T1000 (cell line): ENCODE data around the gene MINDY4.

Experiments used
- DNase-seq: peaks from one replicate; lab custom pipeline; 2025; ENCODE audit warnings: mixed read lengths; lab: John Stamatoyannopoulos, UW

MINDY4 gene

DNA sequence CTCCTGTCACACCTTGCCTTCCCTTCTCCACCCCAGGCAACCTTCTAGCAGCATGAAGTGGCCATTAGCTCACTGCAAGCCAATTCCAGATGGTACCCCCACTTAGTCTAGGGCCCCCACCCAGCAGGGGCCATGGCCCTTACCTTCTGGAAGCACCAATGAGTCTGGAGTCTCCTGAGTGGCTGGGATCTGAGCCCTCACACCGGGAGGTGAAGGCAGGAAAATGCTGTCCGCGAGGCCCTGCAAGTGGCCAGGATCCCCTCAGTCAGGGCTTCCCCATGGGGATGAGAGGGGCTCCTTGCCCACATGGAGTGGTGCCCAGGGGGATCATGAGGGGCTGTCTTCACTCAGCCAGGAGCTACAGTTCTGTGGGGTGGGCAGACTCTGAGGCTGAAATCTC is 145.0 kb downstream of the MINDY4 start:
- no peak for DNase-seq

DNA sequence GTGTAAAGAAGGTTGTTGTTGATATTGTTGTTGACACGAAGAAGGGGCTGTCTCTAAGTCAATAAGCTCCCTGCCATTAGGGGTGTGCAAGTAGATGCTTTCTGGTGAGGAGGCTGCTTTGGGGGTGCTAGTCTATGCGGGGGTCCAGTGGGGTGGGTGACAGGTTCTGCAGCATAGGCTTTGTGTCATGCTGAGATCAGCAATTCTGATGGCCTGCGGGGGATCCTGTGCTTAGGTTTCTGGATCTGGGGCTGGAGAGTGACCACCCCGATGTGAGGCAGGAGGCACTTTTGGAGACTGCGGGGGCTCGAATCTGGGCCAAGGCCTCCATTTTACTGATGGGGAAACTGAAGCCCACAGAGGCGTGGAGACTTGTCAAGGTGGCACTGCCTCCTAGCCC is 145.6 kb downstream of the MINDY4 start:
- DNase-seq = no peak

DNA sequence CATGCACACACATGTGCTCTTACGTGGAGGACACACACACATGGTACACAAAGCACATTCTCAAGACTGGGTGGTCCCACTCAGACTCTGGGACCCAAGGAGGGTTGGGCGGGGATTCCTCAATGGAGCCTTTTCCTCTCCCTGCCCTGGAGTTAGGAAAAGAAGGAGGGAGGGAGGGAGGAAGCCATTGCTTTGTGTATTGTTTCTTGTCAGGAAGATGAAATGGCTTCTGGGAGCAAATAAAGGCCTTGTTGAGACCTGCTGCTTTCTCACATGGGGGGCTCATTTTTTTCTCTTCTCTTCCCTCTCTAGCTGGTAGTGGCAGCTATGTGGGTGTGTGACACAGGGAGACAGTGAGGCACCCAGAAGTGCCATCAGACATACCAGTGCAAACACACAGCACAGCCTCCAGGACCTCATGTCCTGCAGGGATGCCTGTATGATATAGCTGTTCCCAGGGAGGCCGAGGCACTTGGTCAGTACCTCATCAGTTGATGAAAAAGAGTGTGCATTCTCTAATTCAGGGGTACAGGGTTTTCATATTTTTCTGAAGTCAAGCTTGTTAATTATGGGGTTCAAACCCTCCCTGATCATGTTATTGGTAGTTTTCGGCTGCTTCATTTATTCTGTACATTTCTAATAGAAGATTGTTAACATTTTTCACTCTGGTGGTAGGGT is 146.1 kb downstream of the MINDY4 start:
- no peak for DNase-seq

DNA sequence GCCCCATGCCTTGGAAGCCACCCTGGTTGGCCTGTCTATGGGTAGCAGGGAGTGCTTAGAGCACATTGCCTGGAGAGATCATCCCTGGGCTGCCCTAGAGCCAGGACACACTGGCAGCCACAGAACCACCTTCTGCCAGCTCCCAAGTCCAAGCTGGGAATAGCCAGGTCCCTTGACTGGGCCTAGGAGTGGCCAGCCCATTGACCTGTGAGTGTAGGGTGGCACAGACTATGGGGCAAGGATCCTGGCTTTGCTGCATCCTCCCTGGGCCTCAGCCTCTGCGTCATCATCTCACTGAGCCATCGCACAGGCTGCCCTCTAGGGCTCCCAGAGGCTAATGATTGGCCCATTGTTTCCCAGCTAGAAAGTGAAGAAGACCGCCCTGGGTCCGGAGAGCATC is 147.5 kb downstream of the MINDY4 start:
- DNase-seq = no peak

DNA sequence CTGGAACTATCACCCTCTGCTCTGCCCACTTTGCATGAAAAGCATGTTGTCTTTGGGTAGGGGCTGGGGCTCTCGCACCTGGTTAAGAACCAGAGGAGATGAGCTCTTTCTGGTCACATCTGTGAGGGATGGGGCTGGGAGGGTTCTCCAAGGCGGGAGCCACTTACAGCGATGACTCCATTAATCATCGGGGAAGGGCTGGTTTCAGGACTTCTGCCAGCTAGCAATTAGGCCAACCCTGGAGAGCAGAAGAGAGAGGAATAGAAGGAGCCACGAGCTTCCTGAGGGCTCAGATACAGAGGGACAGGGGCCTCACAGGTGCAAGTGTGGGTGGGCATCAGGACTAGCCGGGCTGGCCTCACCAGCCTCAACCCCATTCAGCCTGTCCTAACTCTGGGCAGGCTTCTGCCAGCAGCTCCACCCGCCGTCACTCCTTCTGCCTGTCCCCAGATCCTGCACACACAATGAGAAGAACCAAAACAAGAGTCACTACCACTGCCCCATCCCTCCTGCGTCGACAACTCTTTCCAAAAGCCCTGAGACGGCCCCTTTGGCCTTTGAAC is 148.9 kb downstream of the MINDY4 start:
- DNase-seq = no peak

DNA sequence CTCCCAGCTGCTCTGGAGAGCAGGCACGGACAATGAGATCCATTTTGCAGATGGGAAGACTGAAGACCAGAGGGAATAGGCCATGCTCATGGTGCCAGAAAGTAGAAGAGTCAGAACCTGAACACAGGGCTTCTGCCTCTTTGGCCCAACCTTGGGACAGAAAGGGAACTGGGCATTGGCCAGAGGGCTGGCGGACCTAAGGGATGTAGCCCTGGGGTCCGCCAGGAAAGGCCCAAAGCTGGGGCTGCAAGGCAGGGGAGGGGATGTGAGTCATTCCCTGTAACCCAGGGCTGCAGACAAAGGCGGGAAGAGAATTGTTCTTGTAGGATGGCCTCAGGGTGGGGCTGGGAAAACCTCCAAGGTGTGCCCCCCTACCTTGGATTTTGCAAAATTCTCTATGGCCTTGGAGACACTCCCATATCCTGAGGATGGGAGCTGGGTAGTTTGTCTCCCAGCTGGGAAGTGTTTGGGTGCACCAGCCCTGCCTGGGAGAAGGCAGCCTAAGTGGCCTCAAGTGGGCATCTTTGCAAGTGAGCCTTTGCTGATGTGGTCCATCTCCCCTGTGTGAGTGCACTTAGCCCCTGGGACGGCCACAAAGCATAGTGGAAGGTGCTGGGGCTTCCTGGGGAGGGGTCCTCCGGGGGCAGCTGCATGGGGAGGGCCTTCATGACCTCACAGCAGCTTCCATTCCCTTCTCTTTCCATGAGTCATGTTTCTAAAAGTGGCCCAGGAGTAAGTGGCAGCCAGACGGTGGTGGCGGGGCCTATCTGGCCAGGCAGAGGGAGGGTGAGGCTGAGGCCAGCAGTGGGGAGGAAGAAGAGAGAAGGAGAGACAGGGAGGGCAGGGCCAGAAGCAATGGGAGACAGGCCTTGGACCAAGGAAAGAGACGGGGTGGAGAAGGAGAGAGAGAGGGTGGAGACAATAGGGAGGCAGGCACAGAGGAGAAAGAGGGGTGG is 149.6 kb downstream of the MINDY4 start:
- no peak for DNase-seq

DNA sequence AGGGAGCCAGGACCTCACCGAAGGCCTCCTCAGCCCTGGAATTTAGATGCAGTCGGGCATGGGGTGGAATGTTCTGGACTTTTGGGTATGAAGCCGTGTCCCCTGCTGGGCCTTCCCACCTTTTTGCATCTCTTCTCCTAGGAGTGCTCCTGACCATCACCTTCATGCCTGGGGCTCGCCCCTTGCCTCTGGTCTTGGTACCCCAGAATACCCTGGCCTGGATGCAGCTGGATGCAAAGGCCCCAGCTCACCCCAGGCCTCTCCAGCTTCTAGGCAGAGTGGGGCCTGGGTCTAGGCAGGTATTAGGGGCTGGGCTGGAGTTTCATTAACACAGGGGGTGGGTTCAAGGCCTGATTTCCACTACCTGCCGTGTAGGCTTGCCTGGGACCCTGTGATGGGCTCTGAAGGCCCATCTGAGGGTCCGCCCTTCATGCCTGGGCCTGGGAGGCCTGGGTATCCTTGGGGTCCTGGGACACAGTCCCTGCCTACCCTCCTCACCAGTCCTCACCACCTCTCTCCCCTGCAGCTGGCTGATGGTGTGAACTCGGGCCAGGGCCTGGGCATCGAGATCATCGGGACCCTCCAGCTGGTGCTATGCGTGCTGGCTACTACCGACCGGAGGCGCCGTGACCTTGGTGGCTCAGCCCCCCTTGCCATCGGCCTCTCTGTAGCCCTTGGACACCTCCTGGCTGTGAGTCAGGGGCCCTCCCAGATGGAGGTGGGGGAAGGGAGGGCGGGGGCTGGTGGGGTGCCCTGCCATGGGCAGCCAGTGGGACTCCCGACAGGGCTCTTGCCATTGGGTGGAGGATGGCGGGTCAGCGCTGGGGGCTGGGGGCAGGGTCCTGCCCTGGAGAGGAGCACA is 150.6 kb downstream of the MINDY4 start:
- DNase-seq = no peak

DNA sequence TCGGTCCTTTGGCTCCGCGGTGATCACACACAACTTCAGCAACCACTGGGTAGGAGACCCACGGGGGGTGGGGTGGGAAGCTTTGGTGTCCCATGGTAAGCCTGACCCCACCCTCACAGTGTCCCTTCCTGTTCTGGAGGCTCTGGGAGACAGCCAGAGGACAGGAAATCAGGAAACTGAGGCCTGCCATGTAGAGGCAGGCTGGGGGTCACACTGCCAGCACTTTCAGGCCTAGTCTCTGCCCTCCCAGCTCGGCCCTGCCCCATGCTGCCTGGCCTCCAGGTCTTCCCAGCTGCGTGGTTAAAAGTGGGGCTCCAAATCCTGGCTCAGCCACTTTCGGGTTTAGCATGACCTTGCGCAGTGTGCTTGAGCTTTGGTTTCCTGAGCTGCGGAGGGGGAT is 151.4 kb downstream of the MINDY4 start:
- no peak for DNase-seq

DNA sequence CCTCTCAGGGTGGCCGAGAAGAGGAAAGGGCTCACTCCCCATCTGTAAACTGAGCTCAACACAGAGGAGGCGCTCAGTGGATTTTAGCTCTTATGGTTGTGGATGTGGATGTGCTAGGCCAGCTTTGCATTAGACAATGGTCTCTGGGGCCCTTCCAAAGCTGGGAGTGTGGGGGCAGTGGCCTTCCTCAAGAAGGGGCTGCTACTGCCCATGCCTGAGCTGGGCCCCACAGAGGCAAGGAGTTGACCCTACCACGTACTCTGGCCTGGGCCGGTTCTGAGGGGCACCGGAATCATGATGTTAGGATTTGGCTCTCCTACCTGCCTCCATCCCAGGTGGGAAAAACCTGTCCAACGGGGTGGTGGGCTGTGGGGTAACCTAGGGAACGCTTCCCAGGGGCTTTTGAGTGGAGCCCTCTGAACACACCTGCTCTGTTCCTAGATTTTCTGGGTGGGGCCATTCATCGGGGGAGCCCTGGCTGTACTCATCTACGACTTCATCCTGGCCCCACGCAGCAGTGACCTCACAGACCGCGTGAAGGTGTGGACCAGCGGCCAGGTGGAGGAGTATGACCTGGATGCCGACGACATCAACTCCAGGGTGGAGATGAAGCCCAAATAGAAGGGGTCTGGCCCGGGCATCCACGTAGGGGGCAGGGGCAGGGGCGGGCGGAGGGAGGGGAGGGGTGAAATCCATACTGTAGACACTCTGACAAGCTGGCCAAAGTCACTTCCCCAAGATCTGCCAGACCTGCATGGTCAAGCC is 152.0 kb downstream of the MINDY4 start:
- DNase-seq = no peak

DNA sequence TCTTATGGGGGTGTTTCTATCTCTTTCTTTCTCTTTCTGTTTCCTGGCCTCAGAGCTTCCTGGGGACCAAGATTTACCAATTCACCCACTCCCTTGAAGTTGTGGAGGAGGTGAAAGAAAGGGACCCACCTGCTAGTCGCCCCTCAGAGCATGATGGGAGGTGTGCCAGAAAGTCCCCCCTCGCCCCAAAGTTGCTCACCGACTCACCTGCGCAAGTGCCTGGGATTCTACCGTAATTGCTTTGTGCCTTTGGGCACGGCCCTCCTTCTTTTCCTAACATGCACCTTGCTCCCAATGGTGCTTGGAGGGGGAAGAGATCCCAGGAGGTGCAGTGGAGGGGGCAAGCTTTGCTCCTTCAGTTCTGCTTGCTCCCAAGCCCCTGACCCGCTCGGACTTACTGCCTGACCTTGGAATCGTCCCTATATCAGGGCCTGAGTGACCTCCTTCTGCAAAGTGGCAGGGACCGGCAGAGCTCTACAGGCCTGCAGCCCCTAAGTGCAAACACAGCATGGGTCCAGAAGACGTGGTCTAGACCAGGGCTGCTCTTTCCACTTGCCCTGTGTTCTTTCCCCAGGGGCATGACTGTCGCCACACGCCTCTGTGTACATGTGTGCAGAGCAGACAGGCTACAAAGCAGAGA is 152.7 kb downstream of the MINDY4 start:
- DNase-seq = no peak

DNA sequence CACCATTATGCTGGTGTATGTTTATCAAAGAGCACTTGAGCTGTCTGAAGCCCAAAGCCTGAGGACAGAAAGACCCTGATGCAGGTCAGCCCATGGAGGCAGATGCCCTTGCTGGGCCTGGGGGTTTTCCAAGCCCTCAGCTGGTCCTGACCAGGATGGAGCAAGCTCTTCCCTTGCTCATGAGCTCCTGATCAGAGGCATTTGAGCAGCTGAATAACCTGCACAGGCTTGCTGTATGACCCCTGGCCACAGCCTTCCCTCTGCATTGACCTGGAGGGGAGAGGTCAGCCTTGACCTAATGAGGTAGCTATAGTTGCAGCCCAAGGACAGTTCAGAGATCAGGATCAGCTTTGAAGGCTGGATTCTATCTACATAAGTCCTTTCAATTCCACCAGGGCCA is 153.4 kb downstream of the MINDY4 start:
- DNase-seq = no peak

DNA sequence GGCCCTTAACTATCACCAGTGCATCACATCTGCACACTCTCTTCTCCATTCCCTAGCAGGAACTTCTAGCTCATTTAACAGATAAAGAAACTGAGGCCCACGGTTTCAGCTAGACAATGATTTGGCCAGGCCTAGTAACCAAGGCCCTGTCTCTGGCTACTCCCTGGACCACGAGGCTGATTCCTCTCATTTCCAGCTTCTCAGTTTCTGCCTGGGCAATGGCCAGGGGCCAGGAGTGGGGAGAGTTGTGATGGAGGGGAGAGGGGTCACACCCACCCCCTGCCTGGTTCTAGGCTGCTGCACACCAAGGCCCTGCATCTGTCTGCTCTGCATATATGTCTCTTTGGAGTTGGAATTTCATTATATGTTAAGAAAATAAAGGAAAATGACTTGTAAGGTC is 153.9 kb downstream of the MINDY4 start:
- no peak for DNase-seq

DNA sequence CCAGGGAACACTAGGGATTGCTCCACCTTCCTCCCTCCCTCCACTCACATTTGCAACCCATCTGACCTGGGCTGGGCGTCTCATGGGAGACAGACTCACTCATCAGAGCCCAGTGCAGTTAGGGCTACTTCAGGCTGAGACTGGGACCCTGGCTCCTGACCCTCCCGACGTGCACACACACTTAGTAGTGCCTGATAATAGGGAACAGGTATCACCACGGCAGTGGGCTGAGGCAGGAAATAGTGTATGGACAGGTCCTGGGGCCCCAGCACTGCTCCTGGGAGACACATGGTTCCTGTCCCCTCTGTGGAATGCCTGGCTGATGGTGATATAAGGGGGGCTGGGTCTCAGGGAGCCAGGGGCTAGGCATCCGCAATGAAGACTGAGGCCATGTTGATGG is 154.7 kb downstream of the MINDY4 start:
- DNase-seq = no peak

DNA sequence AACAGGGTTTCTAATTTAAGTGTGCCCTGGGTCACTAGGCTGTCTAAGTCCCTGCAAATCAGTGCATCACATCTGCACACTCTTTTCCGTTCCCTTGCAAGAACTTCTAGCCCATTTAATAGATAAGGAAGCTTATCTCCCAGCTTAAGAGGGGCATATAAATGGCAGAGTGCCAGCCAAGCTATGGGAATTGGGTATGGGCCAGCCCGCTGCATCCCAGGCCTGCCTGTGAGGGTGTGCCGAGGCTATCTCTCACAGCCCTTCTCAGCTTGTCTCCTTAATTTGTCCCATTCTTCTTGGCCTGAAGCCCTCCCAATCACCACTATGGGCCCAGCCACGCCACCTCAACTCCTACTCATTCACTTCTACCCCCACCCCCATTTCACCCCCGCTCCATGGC is 155.1 kb downstream of the MINDY4 start:
- no peak for DNase-seq

DNA sequence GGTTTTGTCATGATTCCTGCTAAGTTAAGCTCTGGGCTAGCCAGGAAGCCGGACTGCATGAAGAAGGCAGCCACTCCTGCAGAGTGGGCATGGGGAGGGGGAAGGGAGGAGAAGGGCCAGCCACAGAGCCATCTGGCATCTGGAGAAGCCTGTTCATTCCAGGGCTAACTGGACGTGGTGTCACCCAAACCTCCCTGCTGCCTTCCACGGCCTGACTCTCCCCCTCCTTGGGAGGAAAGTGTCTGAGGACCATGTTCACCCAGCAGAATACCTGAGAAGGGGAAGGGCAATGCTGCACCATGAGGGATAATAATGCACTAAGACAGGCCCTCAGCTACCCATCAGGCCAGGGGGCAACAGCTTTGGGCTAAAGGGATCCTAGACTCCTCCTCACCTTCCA is 155.8 kb downstream of the MINDY4 start:
- no peak for DNase-seq

DNA sequence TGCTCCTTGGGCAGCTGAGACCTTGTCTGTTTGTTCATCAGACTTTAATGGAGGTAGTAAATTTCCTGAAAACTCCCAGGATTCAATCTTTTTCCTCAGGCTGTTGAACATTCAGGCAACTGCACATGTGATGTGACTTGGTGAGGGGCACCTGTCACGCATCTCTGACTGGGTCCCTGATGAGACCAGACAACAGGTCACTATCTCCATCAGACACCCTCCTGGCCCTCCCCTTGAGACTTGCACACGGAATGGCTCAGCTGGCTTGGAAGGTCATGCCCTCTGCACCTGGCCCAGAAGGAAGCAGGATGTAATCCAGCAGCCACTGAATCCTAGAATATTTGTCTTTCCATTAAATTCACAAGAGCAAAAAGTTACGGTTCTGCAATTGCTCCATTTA is 156.3 kb downstream of the MINDY4 start:
- DNase-seq = no peak

DNA sequence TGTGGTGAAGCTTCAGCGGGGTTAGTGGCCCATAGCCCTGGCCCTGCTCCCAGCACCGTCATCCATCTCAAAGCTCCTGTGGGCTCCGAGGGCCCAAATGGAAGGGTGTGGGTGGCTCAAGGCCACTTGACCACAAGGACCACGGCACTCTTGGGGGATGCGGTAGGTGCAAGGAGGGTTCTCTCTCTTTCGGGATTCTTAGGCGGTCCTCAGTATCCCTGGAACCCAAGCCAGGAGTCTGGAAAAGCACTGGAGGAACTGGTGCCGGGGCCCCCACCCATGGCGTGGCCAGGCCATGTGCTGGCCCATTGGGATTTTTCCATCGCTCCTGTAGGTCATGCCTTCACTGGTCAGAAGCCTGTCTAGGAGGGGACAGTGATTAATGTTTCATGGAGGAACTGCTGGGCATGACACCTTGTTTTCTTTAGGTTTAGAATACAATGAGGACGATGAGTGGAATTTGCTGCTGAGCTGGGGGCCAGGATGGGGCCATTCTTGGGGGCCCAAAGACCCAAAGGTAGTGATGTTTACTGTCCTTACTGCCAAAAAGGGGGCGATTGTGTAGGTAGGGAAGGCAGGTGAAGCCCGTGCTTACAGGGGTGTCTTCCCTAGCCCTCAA is 157.1 kb downstream of the MINDY4 start:
- no peak for DNase-seq

DNA sequence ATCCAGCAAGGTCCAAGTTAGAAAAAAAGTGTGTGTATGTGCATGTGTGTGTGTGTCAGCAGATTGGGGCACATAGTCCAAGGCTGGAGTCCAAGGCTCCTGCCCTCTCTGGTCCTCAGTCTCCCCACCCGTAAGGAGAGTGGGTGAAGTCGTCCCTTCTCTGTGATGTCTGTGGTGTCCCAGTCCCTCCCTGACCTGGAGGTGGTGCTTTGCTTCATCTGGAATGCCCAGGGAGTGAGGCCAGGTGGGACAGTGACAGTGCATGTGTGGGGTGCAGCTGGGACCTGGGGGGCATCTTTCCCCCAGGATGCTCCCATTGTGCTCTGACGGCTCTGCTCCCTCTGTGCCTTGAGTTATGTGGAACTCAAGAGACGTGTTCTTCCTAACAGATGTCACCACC is 158.5 kb downstream of the MINDY4 start:
- no peak for DNase-seq

DNA sequence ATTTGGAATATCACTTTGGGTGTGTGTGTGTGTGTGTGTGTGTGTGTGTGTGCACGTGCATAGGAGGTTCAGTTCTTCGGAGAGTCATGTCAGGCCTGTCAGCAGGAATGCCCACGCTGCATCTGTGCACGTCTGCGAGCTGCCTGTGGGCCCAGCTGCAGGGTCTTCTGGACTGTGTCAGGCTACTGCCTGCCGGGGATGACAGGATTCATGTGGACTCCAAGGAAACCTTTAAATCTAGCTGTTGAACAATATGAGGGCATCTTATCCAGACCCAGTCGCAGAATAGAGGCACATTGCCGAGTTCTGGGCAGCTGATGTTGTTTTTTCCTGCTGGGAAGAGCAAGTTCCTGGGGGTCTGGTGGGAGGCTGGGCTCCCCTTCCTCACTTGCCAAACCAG is 159.4 kb downstream of the MINDY4 start:
- DNase-seq = no peak

DNA sequence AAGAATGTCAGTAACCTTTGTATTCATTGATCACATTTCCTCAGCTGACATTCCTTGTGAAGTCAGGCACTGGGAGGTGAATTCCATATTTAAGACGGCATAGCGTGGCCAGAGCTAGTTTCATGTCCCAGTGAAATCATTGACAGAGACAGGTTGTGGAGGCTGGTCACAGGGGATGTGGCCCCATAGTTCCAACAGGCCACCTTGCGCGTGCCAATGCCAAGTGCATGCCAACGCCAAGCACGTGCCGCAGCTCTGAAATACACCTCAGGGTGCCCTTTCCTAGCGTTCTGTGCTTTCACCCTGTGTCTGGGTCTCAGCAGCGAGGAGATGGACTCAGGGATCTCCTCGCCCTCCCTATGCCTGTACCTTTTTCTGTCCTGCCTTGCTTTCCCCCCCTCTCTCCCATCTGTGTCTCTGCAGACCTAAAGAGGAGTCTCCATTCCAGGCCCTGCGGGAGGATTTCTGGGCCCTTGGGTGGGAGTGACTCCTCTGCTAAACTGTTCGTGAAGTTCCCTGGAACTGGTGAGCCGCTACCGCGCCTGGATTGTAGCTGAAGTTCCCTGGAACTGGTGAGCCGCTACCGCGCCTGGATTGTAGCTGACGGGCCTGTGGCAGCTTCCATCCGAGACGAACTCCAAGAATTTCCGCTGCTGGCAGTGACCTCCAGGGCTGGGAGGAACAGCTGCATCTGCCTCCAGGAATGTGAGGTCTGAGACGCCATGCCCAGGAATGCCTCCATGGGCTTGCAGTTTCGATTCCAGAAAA is 160.1 kb downstream of the MINDY4 start:
- no peak for DNase-seq
